Neural cell (in vitro differentiated cells): ENCODE data around the gene RTN4RL1. TPM values are rescaled to one million over a fixed set of nuclear protein-coding genes. Genes with fewer than 3 reads are reported as not detected.

Experiments
- H2AFZ ChIP-seq: fragments of 200-600, 300-800 bp; sonication (generic), shearing (Covaris generic); 2 replicates; pipeline ENCODE4 v1.6.0; 2014; ENCODE audit warnings: low read depth, mild to moderate bottlenecking, antibody characterized with exemption, low read length, moderate library complexity
- H3F3A ChIP-seq: fragments of 200-600 bp; shearing (Covaris generic); 2 replicates; pipeline ENCODE4 v1.6.1; 2016; ENCODE audit warnings: mild to moderate bottlenecking, moderate library complexity, mixed read lengths, antibody characterized with exemption, low read length; ENCODE audit not compliant: insufficient read depth, poor library complexity, severe bottlenecking
- H3K27ac ChIP-seq: fragments of 200-600, 300-800 bp; sonication (generic), shearing (Covaris generic); 2 replicates; pipeline ENCODE4 v1.5.1; 2014; ENCODE audit warnings: mild to moderate bottlenecking, low read length, moderate library complexity
- H3K27me3 ChIP-seq: fragments of 300-800, 200-600 bp; sonication (generic), shearing (Covaris generic); 2 replicates; pipeline ENCODE4 v1.6.0; 2014; ENCODE audit warnings: mild to moderate bottlenecking, low read depth, low read length, moderate library complexity; ENCODE audit not compliant: insufficient read depth
- H3K36me3 ChIP-seq: fragments of 300-800, 200-600 bp; sonication (generic), shearing (Covaris generic); 2 replicates; pipeline ENCODE4 v1.5.1; 2014; ENCODE audit warnings: mild to moderate bottlenecking, antibody characterized with exemption, low read length, moderate library complexity; ENCODE audit not compliant: insufficient read depth
- H3K4me2 ChIP-seq: fragments of 300-800, 200-600 bp; sonication (generic), shearing (Covaris generic); 2 replicates; pipeline ENCODE4 v1.6.0; 2014; ENCODE audit warnings: mild to moderate bottlenecking, low read length
- H3K4me3 ChIP-seq: fragments of 300-800, 200-600 bp; sonication (generic), shearing (Covaris generic); 2 replicates; pipeline ENCODE4 v1.5.1; 2014; ENCODE audit warnings: mild to moderate bottlenecking, low read length, moderate library complexity
- H3K79me2 ChIP-seq: fragments of 200-600 bp; shearing (Covaris generic); replicated peaks from 2 replicates; pipeline ENCODE4 v1.6.0; 2014; ENCODE audit warnings: mild to moderate bottlenecking, low read length, moderate library complexity; ENCODE audit not compliant: insufficient read depth
- H3K9ac ChIP-seq: fragments of 300-800, 200-600 bp; sonication (generic), shearing (Covaris generic); 2 replicates; pipeline ENCODE4 v1.6.1; 2016; ENCODE audit warnings: mild to moderate bottlenecking, low read length, mixed read lengths
- H3K9me2 ChIP-seq: fragments of 200-600 bp; shearing (Covaris generic); 2 replicates; pipeline ENCODE4 v1.6.1; 2016; ENCODE audit warnings: mild to moderate bottlenecking, low read length, mixed read lengths; ENCODE audit not compliant: insufficient read depth
- H3K9me3 ChIP-seq: fragments of 200-600, 300-800 bp; sonication (generic), shearing (Covaris generic); 2 replicates; pipeline ENCODE4 v1.6.1; 2016; ENCODE audit warnings: mild to moderate bottlenecking, mixed run types, low read length, moderate library complexity, mixed read lengths
- H4K20me1 ChIP-seq: fragments of 200-600 bp; shearing (Covaris generic); 2 replicates; pipeline ENCODE4 v1.6.1; 2016; ENCODE audit warnings: mild to moderate bottlenecking, mixed run types; ENCODE audit not compliant: insufficient read depth
- EP300 ChIP-seq: fragments of 450-650 bp; conservative IDR thresholded peaks from 2 replicates; pipeline ENCODE4 v1.6.1; 2014; ENCODE audit warnings: antibody characterized with exemption, mild to moderate bottlenecking, moderate library complexity; ENCODE audit not compliant: poor library complexity, severe bottlenecking
- EZH2 ChIP-seq: fragments of 200-600, 300-800 bp; shearing (Covaris generic), sonication (generic); IDR thresholded peaks from 2 replicates; pipeline ENCODE4 v1.6.1; 2014; ENCODE audit warnings: antibody characterized with exemption, low read length, borderline replicate concordance, mild to moderate bottlenecking; ENCODE audit not compliant: insufficient read depth, poor library complexity, severe bottlenecking
- MXI1 ChIP-seq: fragments of 450-650 bp; conservative IDR thresholded peaks from 2 replicates; pipeline ENCODE4 v1.6.1; 2014; ENCODE audit warnings: antibody characterized with exemption, mild to moderate bottlenecking; ENCODE audit not compliant: poor library complexity, severe bottlenecking
- POLR2AphosphoS5 ChIP-seq: IDR thresholded peaks from 2 replicates; pipeline ENCODE4 v1.6.1; 2012
- RAD21 ChIP-seq: fragments of 450-650 bp; conservative IDR thresholded peaks from 2 replicates; pipeline ENCODE4 v1.6.1; 2014; ENCODE audit warnings: antibody characterized with exemption, mild to moderate bottlenecking, moderate library complexity
- SMC3 ChIP-seq: fragments of 450-650 bp; conservative IDR thresholded peaks from 2 replicates; pipeline ENCODE4 v1.6.1; 2014; ENCODE audit warnings: antibody characterized with exemption, mild to moderate bottlenecking, moderate library complexity; ENCODE audit not compliant: poor library complexity
- TAF1 ChIP-seq: IDR thresholded peaks from 2 replicates; pipeline ENCODE4 v1.6.1; 2012; ENCODE audit warnings: low read depth
- polyA plus RNA-seq: library from polyadenylated mRNA; depleted of rRNA; stranded (reverse); fragments of >200 nt; gene quantifications from 2 replicates; pipeline ENCODE4 v1.2.3, GENCODE V29; 2014
- TF ChIP-seq, protein P1 (sequence below): fragments of 450-650 bp; IDR thresholded peaks from 2 replicates; pipeline ENCODE4 v1.5.1; 2014; ENCODE audit warnings: antibody characterized with exemption, mild to moderate bottlenecking, moderate library complexity; ENCODE audit not compliant: poor library complexity, severe bottlenecking
- TF ChIP-seq, protein P2 (sequence below): IDR thresholded peaks from 2 replicates; pipeline ENCODE4 v1.6.1; 2012; ENCODE audit warnings: borderline replicate concordance

The RTN4RL1 gene
- polyA plus RNA-seq, 1 donor from 2014 or later = 8.1 TPM

- H2AFZ ChIP-seq = no peak overlapping the region
- no peak overlapping the region for H3K27ac ChIP-seq
- no peaks in the 10 kb centered on the region for H3K9me2 ChIP-seq
These were observed 38.2 kb downstream of the RTN4RL1 start for GRCh38 chr17:1986783-1987451.

GRCh38 chr17:1985686-1986085 is 39.4 kb downstream of the RTN4RL1 start:
- Histone ChIP-seq H4K20me1 (no peaks in the 10 kb centered on the region), H3K9me3 (no peaks in the 10 kb centered on the region), H3K9ac (peak overlapping the region; percentile 14), H3K4me3 (peak overlapping the region; percentile 25), H3K36me3 (no peaks in the 10 kb centered on the region), H3K9me2 (no peaks in the 10 kb centered on the region), H2AFZ (no peak overlapping the region), H3K27me3 (no peaks in the 10 kb centered on the region), H3F3A (no peaks in the 10 kb centered on the region), H3K4me2 (no peak overlapping the region), H3K27ac (peak overlapping the region; percentile 38), H3K79me2 (no peaks in the 10 kb centered on the region)
- TF ChIP-seq POLR2AphosphoS5 = no peak
- TF ChIP-seq, protein P1, sequence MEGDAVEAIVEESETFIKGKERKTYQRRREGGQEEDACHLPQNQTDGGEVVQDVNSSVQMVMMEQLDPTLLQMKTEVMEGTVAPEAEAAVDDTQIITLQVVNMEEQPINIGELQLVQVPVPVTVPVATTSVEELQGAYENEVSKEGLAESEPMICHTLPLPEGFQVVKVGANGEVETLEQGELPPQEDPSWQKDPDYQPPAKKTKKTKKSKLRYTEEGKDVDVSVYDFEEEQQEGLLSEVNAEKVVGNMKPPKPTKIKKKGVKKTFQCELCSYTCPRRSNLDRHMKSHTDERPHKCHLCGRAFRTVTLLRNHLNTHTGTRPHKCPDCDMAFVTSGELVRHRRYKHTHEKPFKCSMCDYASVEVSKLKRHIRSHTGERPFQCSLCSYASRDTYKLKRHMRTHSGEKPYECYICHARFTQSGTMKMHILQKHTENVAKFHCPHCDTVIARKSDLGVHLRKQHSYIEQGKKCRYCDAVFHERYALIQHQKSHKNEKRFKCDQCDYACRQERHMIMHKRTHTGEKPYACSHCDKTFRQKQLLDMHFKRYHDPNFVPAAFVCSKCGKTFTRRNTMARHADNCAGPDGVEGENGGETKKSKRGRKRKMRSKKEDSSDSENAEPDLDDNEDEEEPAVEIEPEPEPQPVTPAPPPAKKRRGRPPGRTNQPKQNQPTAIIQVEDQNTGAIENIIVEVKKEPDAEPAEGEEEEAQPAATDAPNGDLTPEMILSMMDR = no peak
- no peak for TF ChIP-seq EP300
- TF ChIP-seq, protein P2, sequence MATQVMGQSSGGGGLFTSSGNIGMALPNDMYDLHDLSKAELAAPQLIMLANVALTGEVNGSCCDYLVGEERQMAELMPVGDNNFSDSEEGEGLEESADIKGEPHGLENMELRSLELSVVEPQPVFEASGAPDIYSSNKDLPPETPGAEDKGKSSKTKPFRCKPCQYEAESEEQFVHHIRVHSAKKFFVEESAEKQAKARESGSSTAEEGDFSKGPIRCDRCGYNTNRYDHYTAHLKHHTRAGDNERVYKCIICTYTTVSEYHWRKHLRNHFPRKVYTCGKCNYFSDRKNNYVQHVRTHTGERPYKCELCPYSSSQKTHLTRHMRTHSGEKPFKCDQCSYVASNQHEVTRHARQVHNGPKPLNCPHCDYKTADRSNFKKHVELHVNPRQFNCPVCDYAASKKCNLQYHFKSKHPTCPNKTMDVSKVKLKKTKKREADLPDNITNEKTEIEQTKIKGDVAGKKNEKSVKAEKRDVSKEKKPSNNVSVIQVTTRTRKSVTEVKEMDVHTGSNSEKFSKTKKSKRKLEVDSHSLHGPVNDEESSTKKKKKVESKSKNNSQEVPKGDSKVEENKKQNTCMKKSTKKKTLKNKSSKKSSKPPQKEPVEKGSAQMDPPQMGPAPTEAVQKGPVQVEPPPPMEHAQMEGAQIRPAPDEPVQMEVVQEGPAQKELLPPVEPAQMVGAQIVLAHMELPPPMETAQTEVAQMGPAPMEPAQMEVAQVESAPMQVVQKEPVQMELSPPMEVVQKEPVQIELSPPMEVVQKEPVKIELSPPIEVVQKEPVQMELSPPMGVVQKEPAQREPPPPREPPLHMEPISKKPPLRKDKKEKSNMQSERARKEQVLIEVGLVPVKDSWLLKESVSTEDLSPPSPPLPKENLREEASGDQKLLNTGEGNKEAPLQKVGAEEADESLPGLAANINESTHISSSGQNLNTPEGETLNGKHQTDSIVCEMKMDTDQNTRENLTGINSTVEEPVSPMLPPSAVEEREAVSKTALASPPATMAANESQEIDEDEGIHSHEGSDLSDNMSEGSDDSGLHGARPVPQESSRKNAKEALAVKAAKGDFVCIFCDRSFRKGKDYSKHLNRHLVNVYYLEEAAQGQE = no peak
- no peak for TF ChIP-seq EZH2

More at GRCh38 chr17:1986783-1987451, 38.2 kb downstream of the RTN4RL1 start:
- Histone ChIP-seq H3K4me3 (no peak overlapping the region), H3K79me2 (no peaks in the 10 kb centered on the region), H3K9ac (no peak overlapping the region), H3K4me2 (no peak overlapping the region), H3K9me3 (no peaks in the 10 kb centered on the region), H4K20me1 (no peaks in the 10 kb centered on the region), H3F3A (no peaks in the 10 kb centered on the region), H3K36me3 (no peaks in the 10 kb centered on the region), H3K27me3 (no peaks in the 10 kb centered on the region)
- TF ChIP-seq EZH2 = no peak
- TF ChIP-seq, protein P2 = no peak
- TF ChIP-seq SMC3 = no peak
- TF ChIP-seq, protein P1 = no peak
- TF ChIP-seq EP300 = no peak
- TF ChIP-seq MXI1 = no peak
- TF ChIP-seq RAD21 = no peak
- TF ChIP-seq POLR2AphosphoS5 = no peak
- TF ChIP-seq TAF1 = no peak
